Ramos (cell line): ENCODE results near the gene PPP6R3.

Experiments
- in situ Hi-C: fragments of 300-500 bp; cut with MboI; formaldehyde crosslinking; loops from one replicate; pipeline ENCODE4 v1.14.3; 2022; ENCODE audit warnings: low sequenced_read_pairs; ENCODE audit not compliant: unreplicated experiment

The PPP6R3 gene

GRCh38 chr11:68480852-68481510, 20.4 kb downstream of the PPP6R3 start:
- in situ Hi-C loops = no loop called here

- in situ Hi-C loops = no loop called here
Measured at GRCh38 chr11:68481579-68482240, 21.2 kb downstream of the PPP6R3 start.

GRCh38 chr11:68488623-68489022, 28.1 kb downstream of the PPP6R3 start:
- in situ Hi-C loops = no loop called here

GRCh38 chr11:68495220-68495729, 34.7 kb downstream of the PPP6R3 start:
- in situ Hi-C loops = no loop called here

- in situ Hi-C loops = no loop called here
Measured at GRCh38 chr11:68495872-68496271, 35.3 kb downstream of the PPP6R3 start.

- in situ Hi-C loops = no loop called here
Measured at GRCh38 chr11:68497761-68498160, 37.2 kb downstream of the PPP6R3 start.

- in situ Hi-C loops = no loop called here
Measured at GRCh38 chr11:68498321-68498720, 37.8 kb downstream of the PPP6R3 start.

GRCh38 chr11:68498903-68499883, 38.6 kb downstream of the PPP6R3 start:
- in situ Hi-C loops = no loop called here

GRCh38 chr11:68500206-68500605, 39.7 kb downstream of the PPP6R3 start:
- in situ Hi-C loops = no loop called here

- in situ Hi-C loops = no loop called here
Measured at GRCh38 chr11:68501813-68502212, 41.3 kb downstream of the PPP6R3 start.

GRCh38 chr11:68503251-68503687, 42.7 kb downstream of the PPP6R3 start:
- in situ Hi-C loops = no loop called here

- in situ Hi-C loops = no loop called here
Measured at GRCh38 chr11:68503792-68504191, 43.2 kb downstream of the PPP6R3 start.

GRCh38 chr11:68504432-68505066, 44.0 kb downstream of the PPP6R3 start:
- in situ Hi-C loops = no loop called here

- in situ Hi-C loops = no loop called here
Measured at GRCh38 chr11:68505596-68505995, 45.0 kb downstream of the PPP6R3 start.

GRCh38 chr11:68506908-68507307, 46.4 kb downstream of the PPP6R3 start:
- in situ Hi-C loops = no loop called here

- in situ Hi-C loops = no loop called here
Measured at GRCh38 chr11:68508425-68508824, 47.9 kb downstream of the PPP6R3 start.

- in situ Hi-C loops = no loop called here
Measured at GRCh38 chr11:68509066-68509465, 48.5 kb downstream of the PPP6R3 start.

GRCh38 chr11:68513930-68514487, 53.5 kb downstream of the PPP6R3 start:
- in situ Hi-C loops = no loop called here

GRCh38 chr11:68517121-68517741, 56.7 kb downstream of the PPP6R3 start:
- in situ Hi-C loops = no loop called here
